Activated CD4-positive, CD25-positive, alpha-beta regulatory T cell treated with anti-CD3 and anti-CD28 coated beads, Interleukin-2, amount 50 U/mL, for 24 hours (primary cell): ENCODE results near the gene ZNF354C.

Experiments used
- ATAC-seq, 2 donors: fragments of 150-1000 bp; cut with Tn5 transposase; one replicate each; pipeline ENCODE4 v1.10.0; 2021; ENCODE audit warnings: mild to moderate bottlenecking in 1 of 2, moderate library complexity in 1 of 2

ZNF354C gene

GRCh38 chr5:179113945-179114641 is 53.9 kb downstream of the ZNF354C start:
- ATAC-seq = no peak

GRCh38 chr5:179114756-179115155 is 54.6 kb downstream of the ZNF354C start:
- no peak for ATAC-seq

GRCh38 chr5:179115307-179115706 is 55.1 kb downstream of the ZNF354C start:
- ATAC-seq = no peak

GRCh38 chr5:179115845-179116524 is 55.8 kb downstream of the ZNF354C start:
- ATAC-seq = no peak

- no peak for ATAC-seq
Measured at GRCh38 chr5:179118338-179118737, 58.2 kb downstream of the ZNF354C start.

GRCh38 chr5:179118756-179119414 is 58.7 kb downstream of the ZNF354C start:
- no peak for ATAC-seq

GRCh38 chr5:179119415-179120170 is 59.4 kb downstream of the ZNF354C start:
- ATAC-seq = no peak

- no peak for ATAC-seq
Measured at GRCh38 chr5:179120421-179120861, 60.3 kb downstream of the ZNF354C start.

GRCh38 chr5:179120951-179121666 is 60.9 kb downstream of the ZNF354C start:
- no peak for ATAC-seq

- ATAC-seq = no peak
Measured at GRCh38 chr5:179121667-179122111, 61.5 kb downstream of the ZNF354C start.

- ATAC-seq = no peak
Measured at GRCh38 chr5:179122411-179123108, 62.4 kb downstream of the ZNF354C start.

- no peak for ATAC-seq
Measured at GRCh38 chr5:179123109-179123426, 62.9 kb downstream of the ZNF354C start.

GRCh38 chr5:179123491-179124272 is 63.5 kb downstream of the ZNF354C start:
- ATAC-seq = no peak

GRCh38 chr5:179124273-179124852 is 64.2 kb downstream of the ZNF354C start:
- no peak for ATAC-seq

GRCh38 chr5:179124853-179125788 is 64.9 kb downstream of the ZNF354C start:
- no peak for ATAC-seq

- no peak for ATAC-seq
Measured at GRCh38 chr5:179125789-179126505, 65.8 kb downstream of the ZNF354C start.

GRCh38 chr5:179126506-179126991 is 66.4 kb downstream of the ZNF354C start:
- no peak for ATAC-seq
